IPS-18c (cell line): ENCODE measurements around the gene ACIN1.

Source experiments
- H3K4me3 ChIP-seq: 2 replicates; pipeline ENCODE4 v1.7.0; 2013; ENCODE audit warnings: low read depth, mild to moderate bottlenecking, low read length, moderate library complexity; ENCODE audit not compliant: insufficient read depth
- H3K9me3 ChIP-seq: one replicate; pipeline ENCODE4 v1.6.1; 2013; ENCODE audit warnings: mild to moderate bottlenecking, low read length, moderate library complexity; ENCODE audit not compliant: control insufficient read depth, insufficient read depth

Gene ACIN1

GRCh38 chr14:23125933-23126524 lies 31.1 kb upstream of the ACIN1 start:
- no peaks in the 10 kb centered on the region for H3K9me3 ChIP-seq
- H3K4me3 ChIP-seq = no peak overlapping the region

GRCh38 chr14:23125011-23125410 lies 30.1 kb upstream of the ACIN1 start:
- H3K4me3 ChIP-seq = no peak overlapping the region
- H3K9me3 ChIP-seq = no peaks in the 10 kb centered on the region

- Histone ChIP-seq H3K9me3 (no peaks in the 10 kb centered on the region), H3K4me3 (no peak overlapping the region)
These were observed 29.5 kb upstream of the ACIN1 start for GRCh38 chr14:23124337-23124954.

GRCh38 chr14:23123419-23123818 lies 28.5 kb upstream of the ACIN1 start:
- no peak overlapping the region for H3K4me3 ChIP-seq
- H3K9me3 ChIP-seq = no peaks in the 10 kb centered on the region

- Histone ChIP-seq H3K4me3 (no peak overlapping the region), H3K9me3 (no peaks in the 10 kb centered on the region)
These were observed 27.1 kb upstream of the ACIN1 start for GRCh38 chr14:23122086-23122485.

- H3K9me3 ChIP-seq = no peaks in the 10 kb centered on the region
- no peak overlapping the region for H3K4me3 ChIP-seq
These were observed 26.4 kb upstream of the ACIN1 start for GRCh38 chr14:23121361-23121771.

GRCh38 chr14:23120541-23121251 lies 25.8 kb upstream of the ACIN1 start:
- H3K4me3 ChIP-seq = no peak overlapping the region
- no peaks in the 10 kb centered on the region for H3K9me3 ChIP-seq

- no peaks in the 10 kb centered on the region for H3K9me3 ChIP-seq
- H3K4me3 ChIP-seq = no peak overlapping the region
These were observed 24.7 kb upstream of the ACIN1 start for GRCh38 chr14:23119363-23120327.

- Histone ChIP-seq H3K9me3 (no peaks in the 10 kb centered on the region), H3K4me3 (no peak within 1 kb of the TSS)
These were observed 23.8 kb upstream of the ACIN1 start, which contains the start of gene CEBPE for GRCh38 chr14:23118506-23119362. TSS of gene CEBPE (minus strand) at chr14:23119255. CDS start at chr14:23119091, 164 bp downstream.

- Histone ChIP-seq H3K4me3 (no peak overlapping the region), H3K9me3 (no peaks in the 10 kb centered on the region)
These were observed 22.6 kb upstream of the ACIN1 start for GRCh38 chr14:23117371-23118020.

- no peak overlapping the region for H3K4me3 ChIP-seq
- no peaks in the 10 kb centered on the region for H3K9me3 ChIP-seq
These were observed 21.0 kb upstream of the ACIN1 start for GRCh38 chr14:23115918-23116317.

- no peak overlapping the region for H3K4me3 ChIP-seq
These were observed 20.2 kb upstream of the ACIN1 start for GRCh38 chr14:23115039-23115731.

GRCh38 chr14:23114669-23115038 lies 19.7 kb upstream of the ACIN1 start:
- no peak overlapping the region for H3K4me3 ChIP-seq
- H3K9me3 ChIP-seq = no peaks in the 10 kb centered on the region

More at GRCh38 chr14:23115039-23115731, 20.2 kb upstream of the ACIN1 start:
- H3K9me3 ChIP-seq = no peaks in the 10 kb centered on the region

- H3K9me3 ChIP-seq = no peaks in the 10 kb centered on the region
- no peak overlapping the region for H3K4me3 ChIP-seq
These were observed 19.2 kb upstream of the ACIN1 start for GRCh38 chr14:23114120-23114458.

GRCh38 chr14:23113431-23114119 lies 18.6 kb upstream of the ACIN1 start:
- Histone ChIP-seq H3K4me3 (no peak overlapping the region), H3K9me3 (peaks cover under 1% of the 10 kb centered on the region)
